HG03103 (cell line): Measurements from ENCODE around the gene ITPR3.

Experiments
- ATAC-seq: cut with Tn5 transposase; IDR thresholded peaks from one replicate; pipeline ENCODE4 v1.9.1; 2021; ENCODE audit warnings: low read depth; ENCODE audit not compliant: unreplicated experiment

The ITPR3 gene

DNA sequence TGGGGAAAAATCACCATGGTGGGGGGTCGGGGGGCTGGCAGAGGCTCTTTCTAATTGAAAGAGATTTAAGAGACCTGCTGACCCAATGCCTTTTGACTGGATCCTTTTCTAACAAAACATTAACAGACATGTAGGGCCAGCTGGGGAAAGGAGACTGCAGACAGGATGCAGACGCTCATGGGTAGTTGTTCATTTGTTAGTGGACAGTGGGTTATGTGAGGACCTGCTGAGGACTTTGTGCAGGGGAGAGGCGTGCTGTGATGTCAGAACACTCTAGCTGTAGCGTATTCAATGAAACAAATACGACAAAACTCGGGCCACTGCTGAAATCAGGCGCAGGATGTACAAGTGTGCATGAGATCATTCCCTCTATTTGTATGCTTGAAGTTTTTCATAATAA, 124.4 kb downstream of the ITPR3 start:
- ATAC-seq: no peak
